Gastrocnemius medialis (tissue), 4 donors: Measurements from ENCODE around the gene JMJD1C.
"Not testable (repeated sequence)": the region's sequence is repeated elsewhere in the genome, so short reads cannot be mapped to it uniquely, and the experiment has no call there.

Experiments used
- CTCF ChIP-seq, 5 experiments: fragments of 450-650 bp in 3 of 5; fragments of 200-600 bp in 2 of 5; sonication (generic) in 2 of 5; IDR thresholded peaks in 4 of 5; conservative IDR thresholded peaks in 1 of 5; 1 replicate in 4 of 5; 2 replicates in 1 of 5; pipeline ENCODE4 v1.5.1; 2016 to 2019; ENCODE audit warnings: antibody characterized with exemption in 5 of 5, mild to moderate bottlenecking in 3 of 5, moderate library complexity in 3 of 5
- POLR2A ChIP-seq, 2 donors: fragments of 450-650 bp; IDR thresholded peaks; one replicate each; pipeline ENCODE4 v1.6.1; 2017; ENCODE audit warnings: antibody characterized with exemption in 2 of 2, mild to moderate bottlenecking in 2 of 2, moderate library complexity in 2 of 2

GRCh38 chr10:63500551-63500950 lies 34.8 kb upstream of the JMJD1C start:
- TF ChIP-seq CTCF (IDR thresholded peaks at IDR 0.05 in 4 of 5, conservative IDR thresholded peaks at IDR 0.05 in 1 of 5); POLR2A (IDR thresholded peaks at IDR 0.05): not testable (repeated sequence)
